Activated CD4-positive, alpha-beta memory T cell treated with anti-CD3 and anti-CD28 coated beads, Interleukin-2, amount 10 ng/mL, durations not matched to agents 7 days and 5 days (primary cell): ENCODE data around the gene GREB1L. TPM values are rescaled to one million over a fixed set of nuclear protein-coding genes. Genes with fewer than 3 reads are reported as not detected.

Experiments
- CTCF ChIA-PET: fragments of 350-600 bp; sonication (Branson Sonifier 250); formaldehyde crosslinking; loops from one replicate; lab custom pipeline; 2021; ENCODE audit warnings: antibody characterized with exemption, inconsistent platforms; lab: Charles Lee
- POLR2A ChIA-PET: fragments of 350-600 bp; sonication (Branson Sonifier 250); formaldehyde crosslinking; loops from one replicate; lab custom pipeline; 2021; ENCODE audit warnings: antibody characterized with exemption; lab: Charles Lee
- DNase-seq: peaks from one replicate; pipeline ENCODE4 v3.0.0-alpha.2; 2020
- H3K27ac Mint-ChIP-seq: one replicate; pipeline ENCODE4 v1.8.0; 2021; ENCODE audit warnings: mild to moderate bottlenecking, mixed read lengths
- H3K27me3 Mint-ChIP-seq: one replicate; pipeline ENCODE4 v1.8.0; 2021; ENCODE audit warnings: mixed read lengths
- H3K36me3 Mint-ChIP-seq: one replicate; pipeline ENCODE4 v1.8.0; 2021; ENCODE audit warnings: low read depth, mixed read lengths
- H3K4me1 Mint-ChIP-seq: one replicate; pipeline ENCODE4 v1.8.0; 2021; ENCODE audit warnings: mixed read lengths
- H3K4me3 Mint-ChIP-seq: one replicate; pipeline ENCODE4 v1.8.0; 2021; ENCODE audit warnings: mild to moderate bottlenecking, mixed read lengths
- H3K9me3 Mint-ChIP-seq: one replicate; pipeline ENCODE4 v1.8.0; 2021; ENCODE audit warnings: mixed read lengths
- total RNA-seq, 2 experiments: library from RNA; stranded (reverse); gene quantifications; one replicate each; pipeline ENCODE4 v1.2.3, GENCODE V29; 2021

The GREB1L gene
- total RNA-seq, 2 experiments from 2014 or later, result not detected

DNA sequence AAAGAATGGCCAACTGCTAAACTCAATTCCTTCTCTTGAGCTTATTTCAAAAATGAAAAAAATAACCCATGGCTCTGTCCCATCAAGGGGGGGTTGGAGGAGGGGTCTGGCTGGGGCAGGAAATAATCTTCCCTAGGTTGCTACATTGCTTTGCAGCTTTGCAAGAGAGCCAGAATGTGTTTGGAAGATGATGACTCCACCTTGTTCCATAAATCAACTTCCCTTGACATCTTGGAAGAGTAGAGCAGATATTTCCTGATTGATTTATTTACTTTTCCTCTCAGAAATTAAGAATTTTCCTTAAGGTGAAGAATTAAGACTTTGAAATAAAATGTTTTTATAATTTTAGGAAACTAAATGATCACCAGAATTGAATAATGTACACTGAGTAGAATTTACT, 317.2 kb downstream of the GREB1L start:
- Mint-ChIP-seq H3K36me3 (peaks cover 35% of the 10 kb centered on the region), H3K27me3 (no peaks in the 10 kb centered on the region), H3K27ac (no peak overlapping the region), H3K9me3 (no peaks in the 10 kb centered on the region), H3K4me3 (no peak overlapping the region), H3K4me1 (peaks cover 2% of the 10 kb centered on the region)
- no peak for DNase-seq
- ChIA-PET CTCF (no interaction called here), POLR2A (no interaction called here)

DNA sequence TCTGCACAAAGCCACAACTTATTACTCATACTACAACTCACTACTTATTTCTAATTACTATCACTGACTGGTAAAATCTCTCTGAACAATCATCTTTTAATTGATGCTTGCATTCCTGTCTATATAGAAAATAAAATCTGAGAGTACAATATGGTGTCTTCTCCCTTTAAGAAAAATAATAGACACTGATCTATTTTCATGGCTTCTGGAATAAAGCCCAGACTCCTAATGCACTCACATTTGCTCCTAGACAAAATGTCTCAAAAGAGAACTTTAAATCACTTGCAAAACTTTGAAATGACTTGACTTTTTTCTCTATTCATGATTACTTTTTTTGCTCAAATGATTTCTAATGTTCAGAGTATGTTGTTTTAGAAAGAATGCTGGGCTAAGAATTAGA, 329.7 kb downstream of the GREB1L start:
- CTCF ChIA-PET, result no interaction called here
- peaks cover 58% of the 10 kb centered on the region for H3K36me3 Mint-ChIP-seq
- POLR2A ChIA-PET, result no interaction called here
- no peaks in the 10 kb centered on the region for H3K9me3 Mint-ChIP-seq
- no peak for DNase-seq
- no peak overlapping the region for H3K27ac Mint-ChIP-seq
- no peaks in the 10 kb centered on the region for H3K4me1 Mint-ChIP-seq
- no peaks in the 10 kb centered on the region for H3K27me3 Mint-ChIP-seq
- H3K4me3 Mint-ChIP-seq, result no peak overlapping the region

Other genes starting within 250 kb of the GREB1L start
- gene ROCK1, start 130.4 kb upstream of the GREB1L start, total RNA-seq, result 10 to 100 TPM; 67.0 to 71.5 TPM